GM12865 (cell line): ENCODE measurements around the gene SASH1.

Experiments
- DNase-seq: peaks from one replicate; pipeline ENCODE4 v3.0.0; 2010; ENCODE audit warnings: low read depth
- H3K4me3 ChIP-seq: 2 replicates; pipeline ENCODE4 v1.5.1; 2011; ENCODE audit warnings: mild to moderate bottlenecking, low read depth, low read length, control low read depth
- TF ChIP-seq, protein P1 (sequence below): IDR thresholded peaks from 2 replicates; pipeline ENCODE4 v1.5.1; 2011; ENCODE audit warnings: low read length, control low read depth, low read depth, inconsistent platforms; ENCODE audit not compliant: insufficient read depth; ENCODE audit errors: missing control alignments

Gene SASH1

DNA sequence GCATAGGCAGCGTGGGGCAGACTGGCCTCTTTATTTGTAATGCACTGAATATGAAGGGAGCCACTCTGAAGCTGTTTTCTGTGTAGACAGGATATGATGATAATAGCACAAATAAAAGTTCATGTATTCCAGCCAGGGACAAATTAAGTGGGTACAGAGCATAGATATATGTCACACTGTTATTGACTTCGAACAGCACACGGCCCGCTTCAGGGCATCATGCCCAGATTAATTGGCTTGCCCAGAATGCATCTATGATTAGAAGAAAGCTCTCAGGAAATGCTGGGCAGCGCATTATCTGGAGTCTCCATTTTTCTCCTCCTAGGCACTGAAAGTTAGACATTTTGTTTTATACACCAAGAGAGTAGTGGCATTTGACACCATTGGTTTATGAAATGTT is 26.3 kb upstream of the SASH1 start:
- no peak overlapping the region for H3K4me3 ChIP-seq
- TF ChIP-seq, protein P1, sequence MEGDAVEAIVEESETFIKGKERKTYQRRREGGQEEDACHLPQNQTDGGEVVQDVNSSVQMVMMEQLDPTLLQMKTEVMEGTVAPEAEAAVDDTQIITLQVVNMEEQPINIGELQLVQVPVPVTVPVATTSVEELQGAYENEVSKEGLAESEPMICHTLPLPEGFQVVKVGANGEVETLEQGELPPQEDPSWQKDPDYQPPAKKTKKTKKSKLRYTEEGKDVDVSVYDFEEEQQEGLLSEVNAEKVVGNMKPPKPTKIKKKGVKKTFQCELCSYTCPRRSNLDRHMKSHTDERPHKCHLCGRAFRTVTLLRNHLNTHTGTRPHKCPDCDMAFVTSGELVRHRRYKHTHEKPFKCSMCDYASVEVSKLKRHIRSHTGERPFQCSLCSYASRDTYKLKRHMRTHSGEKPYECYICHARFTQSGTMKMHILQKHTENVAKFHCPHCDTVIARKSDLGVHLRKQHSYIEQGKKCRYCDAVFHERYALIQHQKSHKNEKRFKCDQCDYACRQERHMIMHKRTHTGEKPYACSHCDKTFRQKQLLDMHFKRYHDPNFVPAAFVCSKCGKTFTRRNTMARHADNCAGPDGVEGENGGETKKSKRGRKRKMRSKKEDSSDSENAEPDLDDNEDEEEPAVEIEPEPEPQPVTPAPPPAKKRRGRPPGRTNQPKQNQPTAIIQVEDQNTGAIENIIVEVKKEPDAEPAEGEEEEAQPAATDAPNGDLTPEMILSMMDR, result no peak
- DNase-seq, result no peak

DNA sequence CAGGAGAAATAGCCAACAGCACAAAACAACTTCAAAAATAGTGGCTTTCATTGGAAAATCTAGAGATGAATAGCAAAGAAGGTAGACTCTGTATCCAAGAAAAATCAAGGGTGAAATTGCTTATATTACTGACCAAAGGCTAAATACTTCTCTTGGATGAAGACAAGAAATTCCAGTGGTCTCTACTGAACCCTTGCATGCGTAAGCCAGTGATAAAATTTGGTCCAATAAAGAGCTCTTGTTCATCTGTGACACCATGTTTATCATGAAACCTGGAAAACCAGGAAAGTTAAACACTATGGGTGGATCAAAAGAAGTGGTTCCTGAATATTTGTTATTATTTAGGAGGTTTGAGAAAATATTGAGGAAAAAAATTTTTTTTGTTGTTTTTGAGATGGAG is 25.6 kb upstream of the SASH1 start:
- DNase-seq, result no peak
- TF ChIP-seq, protein P1, result no peak
- H3K4me3 ChIP-seq, result no peak overlapping the region

DNA sequence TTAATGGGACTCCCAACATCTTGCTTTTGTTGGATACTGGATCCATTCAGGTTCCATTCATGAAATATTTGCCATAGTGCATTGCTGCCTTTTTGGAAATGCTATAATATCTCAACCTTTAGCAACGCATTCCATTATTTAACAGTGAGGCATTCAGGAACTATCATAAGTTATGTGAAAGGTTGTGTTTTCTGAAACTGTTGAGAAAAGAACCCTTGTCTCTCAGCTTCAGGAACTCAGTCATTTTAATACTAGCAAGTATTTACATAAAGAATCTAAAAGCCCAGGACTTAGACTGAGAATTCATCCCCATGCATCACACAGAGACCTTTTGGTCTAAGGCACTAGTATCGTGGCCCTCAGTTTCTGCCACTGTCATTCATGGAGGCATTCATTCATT is 24.9 kb upstream of the SASH1 start:
- no peak overlapping the region for H3K4me3 ChIP-seq
- DNase-seq, result no peak
- TF ChIP-seq, protein P1, result no peak

DNA sequence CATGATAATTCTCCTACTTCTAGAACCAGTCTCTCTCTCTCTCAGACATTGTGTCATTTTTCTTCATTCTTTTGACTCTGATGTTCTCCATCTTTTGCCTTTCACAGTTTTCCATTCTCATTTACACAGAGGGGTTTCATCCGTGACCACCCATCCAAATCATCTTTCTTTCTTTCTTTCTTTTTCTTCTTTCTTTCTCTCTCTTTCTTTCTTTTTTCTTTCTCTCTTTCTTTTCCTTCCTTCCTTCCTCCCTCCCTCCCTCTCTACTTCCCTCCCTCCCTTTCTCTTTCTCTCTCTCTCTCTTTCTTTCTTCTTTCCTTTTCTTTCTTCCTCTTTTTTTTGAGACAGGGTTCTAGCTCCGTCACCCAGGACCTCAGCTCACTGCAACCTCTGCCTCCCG is 19.9 kb upstream of the SASH1 start:
- TF ChIP-seq, protein P1, result no peak
- no peak for DNase-seq
- no peak overlapping the region for H3K4me3 ChIP-seq

DNA sequence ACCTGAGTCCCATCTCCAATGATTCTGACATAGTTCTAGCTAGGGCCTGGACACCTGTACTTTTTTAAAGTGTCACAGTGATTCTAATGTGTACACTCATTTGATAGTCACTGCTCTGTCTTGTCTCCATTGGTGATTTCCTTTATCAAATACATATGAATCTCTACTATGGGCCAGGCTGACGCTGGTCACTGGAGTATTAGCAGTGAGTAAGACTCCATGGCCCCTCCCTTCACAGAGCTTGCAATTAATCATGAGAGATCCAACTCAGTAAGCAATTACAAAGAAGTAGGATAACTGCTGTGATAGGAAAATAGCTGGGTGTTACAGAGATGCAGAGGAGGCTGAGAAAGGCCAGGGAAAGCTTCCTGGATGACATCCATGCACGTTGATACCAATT is 19.3 kb upstream of the SASH1 start:
- TF ChIP-seq, protein P1, result no peak
- no peak overlapping the region for H3K4me3 ChIP-seq
- no peak for DNase-seq

DNA sequence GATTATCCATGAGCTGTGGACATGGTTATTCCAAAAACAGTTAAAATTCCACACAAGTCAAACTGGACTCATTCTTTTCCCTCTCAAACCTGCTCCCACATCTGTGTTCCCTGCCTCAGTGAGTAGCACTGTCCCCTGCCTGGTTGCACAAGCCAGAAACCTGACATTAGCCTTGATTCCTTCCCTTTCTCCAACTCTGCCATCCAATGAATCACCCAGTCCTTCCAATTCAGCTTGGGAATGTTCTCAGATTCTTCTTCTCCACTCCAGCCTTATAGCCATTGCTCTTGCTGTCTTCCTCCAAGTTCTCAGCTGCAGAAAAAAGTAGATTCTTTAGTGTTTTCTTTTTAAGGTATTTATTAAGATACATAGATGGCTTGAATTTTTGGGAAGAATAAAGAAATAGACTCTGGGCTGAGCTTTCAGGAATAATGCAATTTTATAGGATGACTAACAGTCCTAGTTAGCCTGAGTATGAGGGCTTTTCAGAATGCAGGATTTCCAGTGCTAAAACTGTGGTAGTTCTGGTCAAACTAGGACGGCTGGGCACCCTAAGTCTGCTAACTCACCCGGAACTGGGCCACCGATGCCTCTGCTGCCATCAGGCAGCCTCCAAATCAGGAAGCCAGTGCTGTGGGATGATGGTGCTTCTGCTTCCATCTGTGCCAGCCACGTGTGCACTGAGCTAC is 18.2 kb upstream of the SASH1 start:
- no peak for DNase-seq
- TF ChIP-seq, protein P1, result no peak
- H3K4me3 ChIP-seq, result no peak overlapping the region
